ENCODE data around the gene RTP3.
"Not testable (repeated sequence)": the region's sequence is repeated elsewhere in the genome, so short reads cannot be mapped to it uniquely, and the experiment has no call there.

DNA sequence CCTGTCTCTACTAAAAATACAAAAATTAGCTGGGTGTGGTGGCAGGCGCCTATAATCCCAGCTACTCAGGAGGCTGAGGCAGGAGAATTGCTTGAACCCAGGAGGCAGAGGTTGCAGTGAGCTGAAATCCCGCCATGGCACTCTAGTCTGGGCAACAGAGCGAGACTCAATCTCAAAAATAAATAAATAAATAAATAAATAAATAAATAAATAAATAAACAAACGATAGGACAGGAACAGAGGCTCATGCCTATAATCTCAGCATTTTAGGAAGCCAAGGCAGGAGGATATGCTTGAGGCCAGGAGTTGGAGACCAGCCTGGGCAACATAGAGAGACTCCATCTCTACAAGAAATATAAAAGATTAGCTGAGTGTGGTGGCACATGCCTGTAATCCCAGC lies 24.4 kb downstream of the RTP3 start:
- not testable (repeated sequence) for TF ChIP-seq EZH2 (IDR thresholded peaks at IDR 0.05; ENCODE audit: borderline replicate concordance, low read depth, low read length, severe bottlenecking)
- TF ChIP-seq, protein P1, sequence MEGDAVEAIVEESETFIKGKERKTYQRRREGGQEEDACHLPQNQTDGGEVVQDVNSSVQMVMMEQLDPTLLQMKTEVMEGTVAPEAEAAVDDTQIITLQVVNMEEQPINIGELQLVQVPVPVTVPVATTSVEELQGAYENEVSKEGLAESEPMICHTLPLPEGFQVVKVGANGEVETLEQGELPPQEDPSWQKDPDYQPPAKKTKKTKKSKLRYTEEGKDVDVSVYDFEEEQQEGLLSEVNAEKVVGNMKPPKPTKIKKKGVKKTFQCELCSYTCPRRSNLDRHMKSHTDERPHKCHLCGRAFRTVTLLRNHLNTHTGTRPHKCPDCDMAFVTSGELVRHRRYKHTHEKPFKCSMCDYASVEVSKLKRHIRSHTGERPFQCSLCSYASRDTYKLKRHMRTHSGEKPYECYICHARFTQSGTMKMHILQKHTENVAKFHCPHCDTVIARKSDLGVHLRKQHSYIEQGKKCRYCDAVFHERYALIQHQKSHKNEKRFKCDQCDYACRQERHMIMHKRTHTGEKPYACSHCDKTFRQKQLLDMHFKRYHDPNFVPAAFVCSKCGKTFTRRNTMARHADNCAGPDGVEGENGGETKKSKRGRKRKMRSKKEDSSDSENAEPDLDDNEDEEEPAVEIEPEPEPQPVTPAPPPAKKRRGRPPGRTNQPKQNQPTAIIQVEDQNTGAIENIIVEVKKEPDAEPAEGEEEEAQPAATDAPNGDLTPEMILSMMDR (IDR thresholded peaks at IDR 0.05; ENCODE audit: borderline replicate concordance, extremely low read depth, low read length, poor library complexity, severe bottlenecking): not testable (repeated sequence)

Data from DND-41 (cell line).